Endothelial cell (in vitro differentiated cells): ENCODE measurements around the gene APEH. TPM values are rescaled to one million over a fixed set of nuclear protein-coding genes. Genes with fewer than 3 reads are reported as not detected.

ENCODE experiments used
- DNase-seq: peaks from one replicate; pipeline ENCODE4 v3.0.0; 2021; ENCODE audit warnings: low spot score
- H3K27ac Mint-ChIP-seq: one replicate; pipeline ENCODE4 v1.8.0; 2021; ENCODE audit warnings: mixed read lengths, inconsistent platforms; ENCODE audit not compliant: unreplicated experiment
- H3K27me3 Mint-ChIP-seq: one replicate; pipeline ENCODE4 v1.8.0; 2021; ENCODE audit warnings: mild to moderate bottlenecking, moderate library complexity, mixed read lengths, inconsistent platforms; ENCODE audit not compliant: unreplicated experiment
- H3K36me3 Mint-ChIP-seq: one replicate; pipeline ENCODE4 v1.8.0; 2021; ENCODE audit warnings: mild to moderate bottlenecking, low read depth, mixed read lengths, inconsistent platforms; ENCODE audit not compliant: unreplicated experiment
- H3K4me1 Mint-ChIP-seq: one replicate; pipeline ENCODE4 v1.8.0; 2021; ENCODE audit warnings: mild to moderate bottlenecking, mixed read lengths, inconsistent platforms; ENCODE audit not compliant: unreplicated experiment
- H3K4me3 Mint-ChIP-seq: one replicate; pipeline ENCODE4 v1.8.0; 2021; ENCODE audit warnings: mild to moderate bottlenecking, mixed read lengths, inconsistent platforms; ENCODE audit not compliant: unreplicated experiment
- H3K9me3 Mint-ChIP-seq: one replicate; pipeline ENCODE4 v1.8.0; 2021; ENCODE audit warnings: mixed read lengths, inconsistent platforms; ENCODE audit not compliant: unreplicated experiment
- total RNA-seq: library from RNA; stranded (reverse); fragmentation: NEBNext Ultra II Directional; extraction: Animal tissue kit (Norgen Biotek cat#: 25700); gene quantifications from one replicate; pipeline ENCODE4 v1.2.1, GENCODE V29; 2021; ENCODE audit not compliant: unreplicated experiment
- TF ChIP-seq, protein P1 (sequence below): fragments of 200-600 bp; sonication (generic); IDR thresholded peaks from one replicate; pipeline ENCODE4 v1.5.0; 2021; ENCODE audit warnings: antibody characterized with exemption; ENCODE audit not compliant: unreplicated experiment

APEH gene
- total RNA-seq, 1 donor from 2014 or later = 71.1 TPM

DNA sequence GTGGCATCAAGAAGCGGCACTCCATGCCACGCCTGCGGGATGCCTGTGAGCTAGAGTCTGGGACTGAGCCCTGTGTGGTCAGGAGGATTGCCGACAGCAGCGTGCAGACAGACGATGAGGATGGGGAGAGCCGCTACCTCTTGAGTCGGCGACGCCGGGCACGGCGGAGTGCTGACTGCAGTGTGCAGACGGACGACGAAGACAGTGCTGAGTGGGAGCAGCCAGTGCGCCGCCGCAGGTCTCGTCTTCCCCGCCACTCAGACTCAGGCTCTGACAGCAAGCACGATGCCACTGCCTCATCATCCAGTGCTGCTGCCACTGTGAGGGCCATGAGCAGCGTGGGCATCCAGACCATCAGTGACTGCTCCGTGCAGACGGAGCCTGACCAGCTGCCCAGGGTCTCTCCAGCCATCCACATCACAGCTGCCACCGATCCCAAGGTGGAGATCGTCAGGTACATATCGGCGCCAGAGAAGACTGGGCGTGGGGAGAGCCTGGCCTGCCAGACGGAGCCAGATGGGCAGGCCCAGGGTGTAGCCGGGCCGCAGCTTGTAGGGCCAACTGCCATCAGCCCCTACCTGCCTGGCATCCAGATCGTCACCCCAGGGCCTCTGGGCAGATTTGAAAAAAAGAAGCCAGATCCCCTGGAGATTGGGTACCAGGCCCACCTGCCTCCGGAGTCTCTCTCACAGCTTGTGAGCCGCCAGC, 16.8 kb upstream of the APEH start:
- H3K9me3 Mint-ChIP-seq = no peaks in the 10 kb centered on the region
- TF ChIP-seq, protein P1, sequence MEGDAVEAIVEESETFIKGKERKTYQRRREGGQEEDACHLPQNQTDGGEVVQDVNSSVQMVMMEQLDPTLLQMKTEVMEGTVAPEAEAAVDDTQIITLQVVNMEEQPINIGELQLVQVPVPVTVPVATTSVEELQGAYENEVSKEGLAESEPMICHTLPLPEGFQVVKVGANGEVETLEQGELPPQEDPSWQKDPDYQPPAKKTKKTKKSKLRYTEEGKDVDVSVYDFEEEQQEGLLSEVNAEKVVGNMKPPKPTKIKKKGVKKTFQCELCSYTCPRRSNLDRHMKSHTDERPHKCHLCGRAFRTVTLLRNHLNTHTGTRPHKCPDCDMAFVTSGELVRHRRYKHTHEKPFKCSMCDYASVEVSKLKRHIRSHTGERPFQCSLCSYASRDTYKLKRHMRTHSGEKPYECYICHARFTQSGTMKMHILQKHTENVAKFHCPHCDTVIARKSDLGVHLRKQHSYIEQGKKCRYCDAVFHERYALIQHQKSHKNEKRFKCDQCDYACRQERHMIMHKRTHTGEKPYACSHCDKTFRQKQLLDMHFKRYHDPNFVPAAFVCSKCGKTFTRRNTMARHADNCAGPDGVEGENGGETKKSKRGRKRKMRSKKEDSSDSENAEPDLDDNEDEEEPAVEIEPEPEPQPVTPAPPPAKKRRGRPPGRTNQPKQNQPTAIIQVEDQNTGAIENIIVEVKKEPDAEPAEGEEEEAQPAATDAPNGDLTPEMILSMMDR = no peak
- no peaks in the 10 kb centered on the region for H3K4me1 Mint-ChIP-seq
- H3K36me3 Mint-ChIP-seq = peaks cover 3% of the 10 kb centered on the region
- no peak for DNase-seq
- H3K4me3 Mint-ChIP-seq = no peak overlapping the region
- no peak overlapping the region for H3K27ac Mint-ChIP-seq
- peaks cover 8% of the 10 kb centered on the region for H3K27me3 Mint-ChIP-seq

DNA sequence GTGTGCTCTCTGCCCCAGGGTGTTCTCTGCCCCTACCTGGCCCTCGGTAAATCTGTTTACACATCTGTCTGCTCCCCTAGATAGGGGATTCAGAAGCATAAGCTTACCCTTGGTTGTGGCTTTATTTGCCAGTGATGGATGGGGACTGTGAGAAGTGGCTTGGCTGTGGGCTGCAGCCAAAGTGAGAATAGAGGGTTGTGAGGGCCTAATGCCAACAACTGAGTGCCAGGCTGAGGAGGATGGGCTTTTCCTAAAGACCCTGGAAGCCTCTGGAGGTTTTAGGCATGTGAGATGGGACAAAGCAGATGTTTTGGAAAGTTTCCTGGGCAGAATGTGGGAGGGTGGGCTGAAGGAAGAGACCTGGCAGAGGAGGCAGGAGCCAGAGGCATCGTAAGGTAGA, 15.4 kb upstream of the APEH start:
- TF ChIP-seq, protein P1 = no peak
- DNase-seq = no peak
- H3K27me3 Mint-ChIP-seq = peaks cover 8% of the 10 kb centered on the region
- H3K4me3 Mint-ChIP-seq = no peak overlapping the region
- no peaks in the 10 kb centered on the region for H3K4me1 Mint-ChIP-seq
- peaks cover 3% of the 10 kb centered on the region for H3K36me3 Mint-ChIP-seq
- no peaks in the 10 kb centered on the region for H3K9me3 Mint-ChIP-seq
- H3K27ac Mint-ChIP-seq = no peak overlapping the region

DNA sequence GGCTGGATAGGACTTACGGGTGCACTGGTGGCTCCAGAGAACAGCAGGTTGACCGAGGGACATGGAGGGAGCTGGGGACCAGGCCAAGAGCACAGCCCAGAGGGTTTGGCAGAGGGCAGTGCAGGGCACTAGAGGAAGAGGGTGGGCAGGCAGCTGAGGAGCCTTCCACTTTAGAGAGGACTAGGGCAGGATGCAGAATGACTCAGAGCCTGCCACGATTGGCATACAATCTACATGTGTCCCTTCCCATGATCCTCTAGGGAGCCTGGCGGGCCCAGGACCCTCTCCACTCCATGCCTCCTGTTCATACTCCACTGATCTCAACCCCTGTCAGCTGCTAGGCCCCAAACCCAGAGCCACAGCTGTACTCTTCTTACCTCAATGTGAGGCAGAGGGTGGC, 14.4 kb upstream of the APEH start:
- Mint-ChIP-seq H3K4me1 (no peaks in the 10 kb centered on the region), H3K4me3 (no peak overlapping the region), H3K27ac (no peak overlapping the region), H3K27me3 (peaks cover 8% of the 10 kb centered on the region), H3K9me3 (no peaks in the 10 kb centered on the region), H3K36me3 (peaks cover 3% of the 10 kb centered on the region)
- DNase-seq = no peak
- TF ChIP-seq, protein P1 = no peak

DNA sequence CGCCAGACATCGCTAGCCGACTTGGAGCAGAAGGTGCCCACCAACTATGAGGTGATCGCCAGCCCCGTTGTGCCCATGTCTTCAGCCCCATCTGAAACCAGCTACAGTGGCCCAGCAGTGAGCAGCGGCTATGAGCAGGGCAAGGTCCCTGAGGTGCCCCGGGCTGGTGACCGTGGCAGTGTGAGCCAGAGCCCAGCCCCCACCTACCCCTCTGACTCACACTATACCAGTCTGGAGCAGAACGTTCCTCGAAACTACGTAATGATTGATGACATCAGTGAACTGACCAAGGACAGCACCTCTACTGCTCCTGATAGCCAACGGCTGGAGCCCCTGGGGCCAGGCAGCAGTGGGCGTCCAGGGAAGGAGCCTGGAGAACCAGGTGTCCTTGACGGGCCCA, 12.9 kb upstream of the APEH start:
- peaks cover 5% of the 10 kb centered on the region for H3K4me1 Mint-ChIP-seq
- H3K9me3 Mint-ChIP-seq = no peaks in the 10 kb centered on the region
- DNase-seq = no peak
- no peak overlapping the region for H3K27ac Mint-ChIP-seq
- H3K36me3 Mint-ChIP-seq = peaks cover 3% of the 10 kb centered on the region
- no peak overlapping the region for H3K4me3 Mint-ChIP-seq
- TF ChIP-seq, protein P1 = no peak
- H3K27me3 Mint-ChIP-seq = peaks cover 8% of the 10 kb centered on the region

DNA sequence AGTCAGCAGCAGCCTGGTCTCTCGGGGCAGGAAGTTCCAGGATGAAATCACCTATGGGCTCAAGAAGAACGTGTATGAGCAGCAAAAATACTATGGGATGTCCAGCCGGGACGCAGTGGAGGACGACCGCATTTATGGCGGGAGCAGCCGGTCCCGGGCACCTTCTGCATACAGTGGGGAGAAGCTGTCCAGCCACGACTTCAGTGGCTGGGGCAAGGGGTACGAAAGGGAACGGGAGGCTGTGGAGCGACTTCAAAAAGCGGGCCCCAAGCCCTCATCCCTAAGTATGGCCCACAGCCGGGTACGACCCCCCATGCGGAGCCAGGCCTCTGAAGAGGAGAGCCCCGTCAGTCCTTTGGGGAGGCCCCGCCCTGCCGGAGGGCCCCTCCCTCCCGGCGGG, 12.1 kb upstream of the APEH start:
- TF ChIP-seq, protein P1 = no peak
- Mint-ChIP-seq H3K27ac (no peak overlapping the region), H3K27me3 (peaks cover 8% of the 10 kb centered on the region), H3K4me1 (peaks cover 8% of the 10 kb centered on the region), H3K4me3 (no peak overlapping the region), H3K36me3 (peaks cover 3% of the 10 kb centered on the region), H3K9me3 (no peaks in the 10 kb centered on the region)
- no peak for DNase-seq
